Superior temporal gyrus (tissue), 1 donor: ENCODE data around the gene IP6K2.
A peak's percentile ranks its signal among the peaks of the same experiment; 100 is the strongest.

ENCODE experiments used
- DNase-seq: peaks from one replicate; pipeline ENCODE4 v3.0.0-alpha.2; 2016; ENCODE audit errors: extremely low spot score

The IP6K2 gene

GRCh38 chr3:48664929-48665328, 52.1 kb downstream of the IP6K2 start:
- no peak for DNase-seq

- no peak for DNase-seq
These were observed 52.7 kb downstream of the IP6K2 start for GRCh38 chr3:48664313-48664644.

- DNase-seq = peak; percentile 99
These were observed 53.3 kb downstream of the IP6K2 start for GRCh38 chr3:48663489-48664312.

GRCh38 chr3:48662753-48663488, 54.1 kb downstream of the IP6K2 start, which contains the start of gene CELSR3:
CELSR3 (minus strand) TSS chr3:48662886; CDS start chr3:48662634, 252 bp downstream.
- DNase-seq = peak; percentile 91

DNA sequence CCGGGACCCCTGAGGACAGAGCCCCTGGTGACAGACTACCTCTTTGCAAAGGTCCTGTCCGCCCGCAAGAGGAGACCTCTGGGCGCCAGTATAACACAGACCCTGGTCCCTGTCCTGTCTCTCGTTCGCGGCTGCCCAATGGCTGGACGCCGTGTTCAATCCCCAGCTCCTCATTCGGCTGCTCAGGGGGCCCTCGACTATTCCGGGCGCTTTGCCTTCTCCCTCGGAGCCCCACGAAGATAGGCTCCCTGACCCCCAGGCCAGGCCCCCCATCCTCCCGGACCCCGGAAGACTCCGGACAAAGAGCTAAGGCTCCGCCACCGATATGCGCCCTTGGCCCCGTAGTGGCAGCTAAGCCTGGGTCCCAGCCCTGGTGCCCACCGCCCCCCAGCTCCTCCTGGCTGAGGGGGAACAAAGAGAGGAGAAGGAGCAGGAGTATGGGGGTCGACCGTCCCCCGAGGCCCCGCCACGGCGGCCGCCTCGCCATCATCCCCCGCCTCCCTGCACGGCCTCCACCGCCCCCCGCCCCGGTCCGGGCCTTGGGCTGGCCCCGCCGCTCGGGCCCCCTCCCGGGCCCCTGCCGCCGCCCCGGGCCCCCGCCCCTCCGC, 54.8 kb downstream of the IP6K2 start:
- no peak for DNase-seq

GRCh38 chr3:48661501-48662144, 55.4 kb downstream of the IP6K2 start:
- DNase-seq = peak; percentile 71

- no peak for DNase-seq
These were observed 56.1 kb downstream of the IP6K2 start for GRCh38 chr3:48660800-48661400.

GRCh38 chr3:48656841-48657281, 60.2 kb downstream of the IP6K2 start:
- no peak for DNase-seq

GRCh38 chr3:48656061-48656840, 60.8 kb downstream of the IP6K2 start:
- peak; percentile 19 for DNase-seq

DNA sequence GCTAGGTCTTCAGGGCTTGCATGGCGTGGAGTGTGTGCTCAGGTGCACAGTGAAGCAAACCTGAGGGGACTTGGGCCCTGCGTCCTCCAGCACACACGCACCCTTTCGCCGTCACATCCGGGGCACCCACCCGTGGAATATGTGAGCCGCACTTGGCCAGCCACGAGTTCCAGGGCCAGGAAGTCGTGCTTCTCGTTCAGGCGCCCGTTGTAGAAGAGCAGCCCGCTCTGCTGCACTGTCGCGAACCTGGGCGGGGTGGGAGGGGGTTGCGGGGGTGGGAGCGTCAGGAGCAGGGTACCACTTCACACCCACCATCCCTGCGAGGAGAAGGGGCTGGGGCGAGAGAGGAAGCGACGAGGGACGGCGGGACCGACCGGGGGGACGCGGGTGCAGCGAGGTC, 61.4 kb downstream of the IP6K2 start:
- DNase-seq = no peak

GRCh38 chr3:48655063-48655462, 62.0 kb downstream of the IP6K2 start:
- no peak for DNase-seq

GRCh38 chr3:48652923-48653715, 63.9 kb downstream of the IP6K2 start:
- DNase-seq = no peak

GRCh38 chr3:48651771-48652170, 65.2 kb downstream of the IP6K2 start:
- no peak for DNase-seq

DNA sequence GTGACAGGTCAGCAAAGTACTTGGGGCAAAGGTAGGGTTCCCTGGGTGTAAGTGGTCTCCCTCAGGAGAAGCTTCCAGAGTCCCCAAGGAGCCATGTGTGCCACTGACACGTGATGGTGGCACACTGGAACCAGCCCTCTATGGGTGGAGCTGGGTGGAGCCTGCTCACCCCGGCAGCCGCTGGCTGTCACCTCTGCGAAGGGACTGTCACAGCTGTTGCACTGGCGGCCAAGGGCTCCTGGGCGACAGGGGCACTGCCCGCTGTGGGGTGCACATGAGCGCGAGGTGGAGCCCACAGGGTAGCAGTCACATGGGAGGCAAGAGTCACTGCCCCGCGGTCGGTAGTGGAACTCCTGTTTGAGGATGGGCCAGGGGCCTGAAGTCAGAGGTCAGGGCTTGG, 66.3 kb downstream of the IP6K2 start:
- DNase-seq = no peak

DNA sequence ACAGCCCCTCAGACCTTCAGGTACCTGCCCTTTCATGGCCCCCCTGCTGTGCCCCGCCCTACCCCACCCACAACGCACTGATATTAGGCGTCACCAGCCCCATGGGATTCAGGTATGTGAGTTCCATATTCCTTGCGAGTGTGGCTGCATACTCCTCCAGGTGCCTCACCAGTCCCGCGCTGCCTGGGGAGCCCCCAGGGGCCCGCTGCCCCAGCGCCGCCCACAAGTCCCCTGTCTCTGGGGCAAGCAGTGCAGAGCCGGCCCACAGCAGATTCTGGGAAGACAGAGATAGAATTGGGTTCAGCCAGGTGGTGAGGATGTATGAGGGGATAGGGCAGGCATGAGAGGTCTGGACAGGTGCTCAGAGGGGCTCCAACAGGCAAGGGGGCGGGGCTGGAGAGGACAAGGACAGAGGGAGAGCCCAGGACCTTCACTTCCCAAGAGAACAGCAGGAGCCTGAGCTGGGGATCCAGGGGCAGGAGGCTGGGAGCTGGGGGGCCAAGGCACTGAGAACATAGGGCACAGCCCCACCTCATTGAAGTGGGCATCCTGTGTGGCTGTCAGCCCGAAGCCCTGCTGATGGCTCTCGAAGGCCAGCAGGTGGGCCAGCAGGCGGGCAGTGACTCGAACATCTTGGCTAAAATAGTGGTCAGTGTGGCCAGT, 68.7 kb downstream of the IP6K2 start:
- no peak for DNase-seq

GRCh38 chr3:48647714-48648113, 69.3 kb downstream of the IP6K2 start:
- no peak for DNase-seq

GRCh38 chr3:48644898-48645760, 71.9 kb downstream of the IP6K2 start:
- DNase-seq = no peak

GRCh38 chr3:48642605-48643004, 74.4 kb downstream of the IP6K2 start:
- no peak for DNase-seq

DNA sequence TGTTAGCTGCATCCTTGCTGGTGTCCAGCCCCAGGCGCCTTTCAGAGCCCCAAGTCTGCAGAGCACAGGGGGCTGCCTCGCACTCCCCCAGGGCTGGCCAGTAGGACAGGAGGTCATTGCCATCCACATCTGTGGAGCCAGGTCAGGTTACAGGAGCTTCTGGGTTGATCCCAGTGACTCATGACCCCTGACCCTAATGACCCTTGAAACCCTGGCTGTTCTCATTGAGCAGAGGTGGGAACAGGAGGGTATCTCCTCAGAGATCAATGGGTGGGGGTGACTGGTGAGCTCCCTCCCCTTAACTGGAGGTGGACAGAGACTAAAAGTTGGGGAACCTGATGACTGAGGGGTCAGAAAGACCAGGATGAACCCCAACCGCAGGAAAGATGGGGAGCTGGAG, 75.6 kb downstream of the IP6K2 start:
- DNase-seq = no peak
